NCI-H2171 treated with DMSO at 0.1 percent for 48 hours (cell line): ENCODE measurements around the gene LPGAT1.
"Not testable (repeated sequence)": the region's sequence is repeated elsewhere in the genome, so short reads cannot be mapped to it uniquely, and the experiment has no call there.

Source experiments
- DNase-seq: peaks from one replicate; lab custom pipeline; 2025; lab: John Stamatoyannopoulos, UW

Gene LPGAT1, protein sequence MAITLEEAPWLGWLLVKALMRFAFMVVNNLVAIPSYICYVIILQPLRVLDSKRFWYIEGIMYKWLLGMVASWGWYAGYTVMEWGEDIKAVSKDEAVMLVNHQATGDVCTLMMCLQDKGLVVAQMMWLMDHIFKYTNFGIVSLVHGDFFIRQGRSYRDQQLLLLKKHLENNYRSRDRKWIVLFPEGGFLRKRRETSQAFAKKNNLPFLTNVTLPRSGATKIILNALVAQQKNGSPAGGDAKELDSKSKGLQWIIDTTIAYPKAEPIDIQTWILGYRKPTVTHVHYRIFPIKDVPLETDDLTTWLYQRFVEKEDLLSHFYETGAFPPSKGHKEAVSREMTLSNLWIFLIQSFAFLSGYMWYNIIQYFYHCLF

GRCh38 chr1:211830328-211831142, at the start of gene LPGAT1:
LPGAT1 (minus strand) TSS chr1:211830763; CDS start chr1:211829296, 1,467 bp downstream.
- peak; percentile 74 for DNase-seq

DNA sequence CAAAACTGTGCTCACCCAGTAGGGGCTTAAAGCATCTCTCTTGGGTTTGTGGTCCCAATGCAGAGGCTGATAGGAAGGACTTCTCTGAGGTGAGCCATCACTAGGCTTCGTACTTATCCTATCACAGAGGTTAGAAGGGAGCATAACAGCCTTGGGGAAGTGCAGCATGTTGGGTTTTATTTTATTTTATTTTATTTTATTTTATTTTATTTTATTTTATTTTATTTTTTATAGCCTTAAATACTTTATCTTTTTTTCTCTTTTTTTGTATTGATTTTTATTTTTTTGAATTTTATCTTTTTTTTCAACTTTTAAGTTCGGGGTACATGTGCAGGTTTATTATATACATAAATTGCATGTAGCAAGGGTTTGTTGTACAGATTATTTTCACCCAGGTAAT, 48.9 kb upstream of the LPGAT1 start:
- DNase-seq: no peak

DNA sequence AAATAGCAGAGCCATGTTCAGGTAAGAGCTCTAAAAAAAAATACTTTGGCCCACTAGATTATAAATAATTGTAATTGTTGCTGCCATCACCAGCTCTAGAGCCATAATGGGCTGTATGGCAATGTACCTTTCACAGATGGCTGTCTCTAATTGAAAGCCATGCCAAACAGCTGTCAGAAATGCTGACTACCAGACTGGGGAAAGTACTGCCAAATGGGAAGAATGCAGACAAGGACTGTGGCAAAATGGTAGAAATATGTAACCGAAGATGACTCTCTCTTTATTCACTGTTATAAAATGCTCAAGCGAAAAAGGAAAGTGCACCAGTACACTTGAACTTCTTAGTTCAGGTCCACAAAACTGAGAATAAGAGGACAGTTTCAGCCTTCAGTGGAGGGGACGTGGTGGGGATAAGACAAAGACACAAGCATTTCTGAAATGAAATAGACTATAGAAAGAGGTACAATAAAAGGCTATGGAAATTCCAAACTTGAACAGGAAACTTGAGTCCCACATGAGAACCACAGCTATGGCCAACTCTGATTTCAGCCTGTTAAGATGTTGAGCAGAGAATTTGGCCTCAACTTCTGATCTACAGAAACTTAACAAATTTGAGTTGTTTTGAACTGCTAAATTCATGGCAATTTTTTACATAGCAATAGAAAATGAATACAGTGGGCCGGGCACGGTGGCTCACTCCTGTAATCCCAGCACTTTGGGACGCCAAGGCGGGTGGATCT, 46.5 kb upstream of the LPGAT1 start:
- peak; percentile 88 for DNase-seq

GRCh38 chr1:211875541-211875940, 45.0 kb upstream of the LPGAT1 start:
- no peak for DNase-seq

DNA sequence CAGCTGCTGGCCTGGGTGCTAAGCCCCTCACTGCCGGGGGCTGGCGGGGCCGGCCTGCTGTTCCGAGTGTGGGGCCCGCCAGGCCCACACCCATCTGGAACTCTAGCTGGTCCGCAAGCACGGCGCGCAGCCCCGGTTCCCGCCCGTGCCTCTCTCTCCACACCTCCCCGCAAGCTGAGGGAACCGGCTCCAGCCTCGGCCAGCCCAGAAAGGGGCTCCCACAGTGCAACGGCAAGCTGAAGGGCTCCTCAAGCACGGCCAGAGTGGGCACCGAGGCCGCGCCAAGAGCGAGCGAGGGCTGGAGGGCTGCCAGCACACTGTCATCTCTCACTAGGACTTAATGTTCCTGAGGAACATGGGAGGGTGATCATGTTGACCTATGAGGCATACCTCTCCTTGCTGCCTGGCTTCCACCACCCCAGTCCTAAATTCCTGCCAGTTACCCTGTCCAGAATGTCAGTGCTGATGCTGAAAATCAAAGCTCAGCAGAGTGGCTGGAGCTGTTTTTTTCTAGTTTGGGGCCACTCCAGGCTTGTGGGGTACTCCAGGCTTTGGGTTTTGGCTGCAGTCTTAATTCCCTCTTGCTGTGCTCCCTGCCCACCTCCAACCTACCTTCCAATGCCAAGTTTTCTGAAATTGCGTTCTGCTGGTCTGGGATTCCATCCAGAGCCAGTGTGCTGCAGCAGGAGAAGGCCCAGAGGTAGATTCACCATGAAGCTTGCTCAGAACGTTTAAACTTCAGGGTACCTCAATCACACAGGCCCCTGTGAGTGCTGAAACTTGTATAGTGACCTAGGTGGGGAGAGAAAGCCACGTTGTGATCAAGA, 44.2 kb upstream of the LPGAT1 start:
- no peak for DNase-seq

GRCh38 chr1:211873731-211874130, 43.2 kb upstream of the LPGAT1 start:
- DNase-seq: not testable (repeated sequence)

GRCh38 chr1:211870156-211870555, 39.6 kb upstream of the LPGAT1 start:
- DNase-seq: no peak

DNA sequence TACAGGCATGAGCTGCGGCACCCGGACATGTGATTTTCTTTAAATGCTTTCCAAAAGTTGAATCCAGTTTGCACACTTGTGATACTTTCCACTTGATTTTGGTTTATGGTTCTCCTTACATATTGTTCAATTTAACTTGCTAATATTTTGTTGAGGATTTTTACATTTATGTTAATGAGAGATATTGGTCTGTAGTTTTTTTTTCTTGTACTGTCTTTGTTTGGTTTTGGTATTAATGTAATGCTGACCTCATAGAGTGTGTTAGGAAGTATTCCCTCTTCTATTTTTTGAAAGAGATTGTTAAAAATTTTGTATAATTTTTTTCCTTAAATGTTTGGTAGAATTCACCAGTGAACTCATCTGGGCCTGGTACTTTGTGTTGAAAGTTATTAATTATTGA, 34.6 kb upstream of the LPGAT1 start:
- DNase-seq: no peak

DNA sequence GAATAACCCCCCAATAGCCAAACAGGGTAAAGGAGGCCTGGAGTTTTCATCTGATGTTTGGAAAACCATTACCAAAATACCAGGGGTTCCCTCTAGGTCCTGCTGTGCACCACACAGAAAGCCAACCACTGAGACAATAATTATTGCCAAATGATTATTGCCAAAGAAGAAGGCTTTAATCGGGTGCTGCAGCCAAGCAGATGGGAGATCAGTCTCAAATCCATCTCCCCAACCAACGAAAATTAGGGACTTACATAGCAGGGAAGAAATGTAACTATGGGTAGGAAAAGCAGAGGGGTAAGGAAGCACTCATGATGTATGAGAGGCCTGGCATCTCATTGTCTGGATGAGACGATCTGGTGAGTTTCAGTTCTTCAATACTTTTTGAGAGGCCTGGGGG, 28.8 kb upstream of the LPGAT1 start:
- DNase-seq: no peak

DNA sequence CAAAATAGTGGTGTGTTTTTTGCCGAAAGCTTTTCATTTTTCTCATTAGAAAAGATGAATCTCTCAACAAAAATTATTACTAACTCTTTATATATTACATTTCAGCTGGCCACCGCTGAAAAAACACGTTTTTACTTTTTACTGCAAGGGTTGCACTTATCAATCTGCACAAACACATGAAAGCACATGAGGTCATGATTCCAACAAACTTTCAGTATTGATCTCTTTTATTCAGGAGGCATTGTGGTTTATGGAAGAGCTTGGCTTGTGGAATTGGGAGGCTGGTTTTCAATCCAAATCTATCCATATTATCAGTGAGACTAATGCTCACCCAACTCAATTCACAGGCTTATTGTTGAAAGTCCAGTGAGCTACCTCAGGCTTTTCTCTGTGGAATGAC, 20.6 kb upstream of the LPGAT1 start:
- no peak for DNase-seq

- no peak for DNase-seq
Observed at GRCh38 chr1:211843507-211844298, 13.1 kb upstream of the LPGAT1 start.

DNA sequence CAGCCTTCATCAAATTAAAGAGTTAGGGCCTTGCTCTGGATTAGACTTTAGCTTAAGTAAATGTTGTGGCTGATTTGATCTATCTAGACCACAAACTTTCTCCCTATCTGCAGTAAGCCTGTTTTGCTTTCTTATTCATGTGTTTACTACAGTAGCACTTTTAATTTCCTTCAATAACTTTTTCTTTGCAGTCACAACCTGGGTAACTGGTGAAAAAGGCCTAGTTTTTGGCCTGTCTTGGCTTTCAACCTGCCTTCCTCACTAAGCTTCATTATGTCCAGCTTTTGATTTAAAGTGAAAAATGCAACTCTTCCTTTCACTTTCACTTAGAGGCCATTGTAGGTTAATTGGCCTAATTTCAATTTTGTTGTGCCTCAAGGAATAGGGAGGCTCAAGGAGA, 12.5 kb upstream of the LPGAT1 start:
- no peak for DNase-seq

GRCh38 chr1:211842518-211842917, 12.0 kb upstream of the LPGAT1 start:
- no peak for DNase-seq

GRCh38 chr1:211839106-211839505, 8.5 kb upstream of the LPGAT1 start:
- no peak for DNase-seq

DNA sequence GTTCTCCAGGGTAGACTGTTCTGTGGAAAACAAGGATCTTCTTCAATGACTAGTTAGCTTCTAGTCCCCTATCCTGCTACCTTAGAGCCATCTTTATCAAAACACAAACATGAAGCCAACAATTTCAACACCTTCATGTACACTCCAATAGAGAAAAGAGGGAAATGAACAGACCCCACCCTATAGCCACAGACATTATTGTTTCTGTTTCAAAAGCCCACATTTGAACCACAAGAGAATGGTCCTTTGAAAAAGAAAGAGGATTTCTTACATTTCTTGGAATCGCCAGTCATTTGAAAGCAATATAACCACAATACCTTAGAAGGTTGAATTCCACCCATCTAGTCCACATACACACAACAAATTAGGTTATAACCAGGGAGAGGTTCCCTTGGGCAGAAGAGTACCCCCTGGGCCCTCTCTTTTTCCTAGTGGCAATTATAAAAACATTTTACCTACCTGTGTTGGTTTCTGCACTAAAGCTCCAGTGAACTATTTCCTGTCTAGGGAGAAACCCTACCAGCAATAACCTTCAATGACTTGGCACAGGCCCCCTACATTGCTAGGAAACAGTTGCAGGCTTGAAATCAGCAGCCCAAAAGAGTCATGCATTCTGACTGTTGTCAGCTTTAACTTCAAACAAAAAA, 2.7 kb upstream of the LPGAT1 start:
- no peak for DNase-seq

DNA sequence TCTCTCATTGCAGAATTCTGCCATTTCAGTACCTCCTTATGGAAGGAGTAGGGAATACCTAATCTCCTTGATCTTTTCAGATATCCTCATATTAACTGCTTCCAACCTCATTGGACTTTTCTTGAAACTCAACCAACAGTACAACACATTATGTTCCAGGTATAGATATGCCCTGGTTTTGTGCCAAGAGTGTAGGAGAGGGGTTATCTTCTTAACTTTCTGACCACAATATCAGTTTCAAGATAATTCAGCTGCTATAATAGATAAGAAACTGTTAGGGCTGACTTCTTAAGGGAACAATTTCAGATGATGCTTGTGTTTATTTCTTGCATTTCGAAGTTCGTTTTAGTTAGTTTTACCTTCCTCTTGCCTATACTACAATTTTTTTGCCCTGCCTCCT, 2.1 kb upstream of the LPGAT1 start:
- DNase-seq: peak; percentile 43

DNA sequence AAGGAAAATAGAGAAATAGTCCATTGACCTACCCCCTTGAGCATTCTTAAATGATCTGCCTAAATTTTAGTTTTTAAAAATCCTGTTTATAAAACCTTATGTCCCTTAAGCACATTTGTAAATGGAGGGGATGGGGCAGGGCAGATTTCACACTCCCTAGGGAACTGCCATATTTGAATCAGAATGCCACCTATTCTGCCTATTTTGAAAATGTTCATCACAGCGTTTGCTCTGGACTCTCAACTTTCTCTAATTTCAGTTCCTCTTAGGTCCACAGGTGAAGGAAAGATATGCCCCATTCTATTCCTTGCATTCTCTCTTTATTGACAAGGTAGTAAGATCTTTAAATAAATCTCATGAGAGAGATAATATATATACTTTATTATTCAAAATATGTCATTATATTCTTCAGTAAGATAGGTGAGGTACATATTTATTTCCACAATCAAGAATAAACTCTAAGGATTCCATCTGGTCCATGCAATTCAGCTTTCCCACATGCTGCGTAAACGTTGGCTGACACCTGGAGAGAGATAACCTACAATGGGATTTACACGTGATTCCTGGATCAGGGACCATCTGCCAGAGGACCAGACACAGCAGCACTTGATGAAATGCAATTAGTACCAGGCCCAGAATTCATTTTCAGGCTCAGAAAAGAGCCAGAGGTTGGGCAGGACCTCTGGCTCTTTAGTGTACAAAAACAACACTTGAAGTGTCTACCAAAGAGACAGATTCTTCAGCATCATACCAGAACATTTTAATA, 1.2 kb upstream of the LPGAT1 start:
- peak; percentile 96 for DNase-seq

DNA sequence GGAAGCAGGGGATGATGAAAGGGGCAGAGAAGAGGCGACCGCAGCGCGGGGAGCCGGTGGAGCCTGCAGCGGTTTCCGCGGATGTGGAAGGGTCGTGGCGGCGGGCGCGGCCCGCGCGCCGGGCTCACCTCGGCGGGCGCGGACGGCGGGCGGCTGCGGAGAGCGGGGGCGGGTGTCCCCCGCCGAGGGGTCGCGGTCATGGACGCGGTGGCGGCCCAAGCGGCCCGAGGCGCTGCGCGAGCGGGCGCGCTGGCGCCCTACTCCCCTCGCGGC, 572 bp downstream of the LPGAT1 start:
- DNase-seq: no peak

GRCh38 chr1:211829343-211830054, 1.1 kb downstream of the LPGAT1 start:
- DNase-seq: peak; percentile 69
